ENCODE results near the gene RYR1.

DNA sequence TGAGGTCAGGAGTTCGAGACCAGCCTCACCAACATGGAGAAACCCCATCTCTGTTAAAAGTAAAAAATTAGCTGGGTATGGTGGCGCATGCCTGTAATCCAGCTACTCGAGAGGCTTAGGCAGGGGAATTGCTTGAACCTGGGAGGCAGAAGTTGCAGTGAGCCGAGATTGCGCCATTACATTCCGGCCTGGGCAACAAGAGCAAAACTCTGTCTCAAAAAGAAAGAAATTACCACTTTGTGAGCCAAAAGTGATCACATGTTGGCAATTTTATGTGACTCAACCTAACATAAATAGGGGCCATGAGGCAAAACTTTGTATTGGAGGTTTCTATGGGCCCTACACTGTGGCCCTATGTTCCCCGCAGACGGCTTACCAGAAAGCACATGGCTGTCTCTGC lies 112.1 kb downstream of the RYR1 start:
- TF ChIP-seq, protein P1, sequence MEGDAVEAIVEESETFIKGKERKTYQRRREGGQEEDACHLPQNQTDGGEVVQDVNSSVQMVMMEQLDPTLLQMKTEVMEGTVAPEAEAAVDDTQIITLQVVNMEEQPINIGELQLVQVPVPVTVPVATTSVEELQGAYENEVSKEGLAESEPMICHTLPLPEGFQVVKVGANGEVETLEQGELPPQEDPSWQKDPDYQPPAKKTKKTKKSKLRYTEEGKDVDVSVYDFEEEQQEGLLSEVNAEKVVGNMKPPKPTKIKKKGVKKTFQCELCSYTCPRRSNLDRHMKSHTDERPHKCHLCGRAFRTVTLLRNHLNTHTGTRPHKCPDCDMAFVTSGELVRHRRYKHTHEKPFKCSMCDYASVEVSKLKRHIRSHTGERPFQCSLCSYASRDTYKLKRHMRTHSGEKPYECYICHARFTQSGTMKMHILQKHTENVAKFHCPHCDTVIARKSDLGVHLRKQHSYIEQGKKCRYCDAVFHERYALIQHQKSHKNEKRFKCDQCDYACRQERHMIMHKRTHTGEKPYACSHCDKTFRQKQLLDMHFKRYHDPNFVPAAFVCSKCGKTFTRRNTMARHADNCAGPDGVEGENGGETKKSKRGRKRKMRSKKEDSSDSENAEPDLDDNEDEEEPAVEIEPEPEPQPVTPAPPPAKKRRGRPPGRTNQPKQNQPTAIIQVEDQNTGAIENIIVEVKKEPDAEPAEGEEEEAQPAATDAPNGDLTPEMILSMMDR (IDR thresholded peaks at IDR 0.05), result no peak
- TF ChIP-seq POLR2A (IDR thresholded peaks at IDR 0.05), result no peak

Data from thyroid gland (tissue), 4 donors.